ENCODE measurements around the gene NDUFC1. TPM values are rescaled to one million over a fixed set of nuclear protein-coding genes. Genes with fewer than 3 reads are reported as not detected.

Gene NDUFC1
- total and polyA plus RNA-seq, 2 experiments from 2014 or later, result 31.8 to 367 TPM

GRCh38 chr4:139247700-139248238 is 54.5 kb downstream of the NDUFC1 start (continued):
- TF ChIP-seq EZH2phosphoT487 (IDR thresholded peaks at IDR 0.05; ENCODE audit: unreplicated experiment) (no peak), STAT1 (IDR thresholded peaks at IDR 0.05; ENCODE audit: unreplicated experiment) (no peak), ZNF331 (CRISPR knock-in tag; IDR thresholded peaks at IDR 0.05; ENCODE audit: low read depth) (no peak)
- TF ChIP-seq, protein P1, sequence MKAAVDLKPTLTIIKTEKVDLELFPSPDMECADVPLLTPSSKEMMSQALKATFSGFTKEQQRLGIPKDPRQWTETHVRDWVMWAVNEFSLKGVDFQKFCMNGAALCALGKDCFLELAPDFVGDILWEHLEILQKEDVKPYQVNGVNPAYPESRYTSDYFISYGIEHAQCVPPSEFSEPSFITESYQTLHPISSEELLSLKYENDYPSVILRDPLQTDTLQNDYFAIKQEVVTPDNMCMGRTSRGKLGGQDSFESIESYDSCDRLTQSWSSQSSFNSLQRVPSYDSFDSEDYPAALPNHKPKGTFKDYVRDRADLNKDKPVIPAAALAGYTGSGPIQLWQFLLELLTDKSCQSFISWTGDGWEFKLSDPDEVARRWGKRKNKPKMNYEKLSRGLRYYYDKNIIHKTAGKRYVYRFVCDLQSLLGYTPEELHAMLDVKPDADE (IDR thresholded peaks at IDR 0.05), result no peak

GRCh38 chr4:139247241-139247640 is 55.0 kb downstream of the NDUFC1 start:
- Histone ChIP-seq H3K4me2 (no peak overlapping the region), H3K27ac (ENCODE audit: low read depth) (no peak overlapping the region), H3F3A (replicated peaks; ENCODE audit: low read depth) (no peaks in the 10 kb centered on the region), H4K20me1 (replicated peaks; ENCODE audit: insufficient read depth) (no peaks in the 10 kb centered on the region), H3K27me3 (ENCODE audit: insufficient read depth) (no peaks in the 10 kb centered on the region), H3K4me3 (no peak overlapping the region), H2AFZ (no peak overlapping the region), H3K4me1 (ENCODE audit: insufficient read depth) (peaks cover 10% of the 10 kb centered on the region), H3K9me2 (ENCODE audit: insufficient read depth) (no peaks in the 10 kb centered on the region), H3K79me2 (replicated peaks; ENCODE audit: insufficient read depth) (no peaks in the 10 kb centered on the region), H3K36me3 (ENCODE audit: insufficient read depth) (no peaks in the 10 kb centered on the region)
- TF ChIP-seq CTCF (conservative IDR thresholded peaks at IDR 0.05; ENCODE audit: low read depth in 2 of 2) (no peak), JUNB (IDR thresholded peaks at IDR 0.05; ENCODE audit: unreplicated experiment) (no peak), POLR2AphosphoS5 (IDR thresholded peaks at IDR 0.05; ENCODE audit: low read depth) (no peak)
- TF ChIP-seq, protein P2, sequence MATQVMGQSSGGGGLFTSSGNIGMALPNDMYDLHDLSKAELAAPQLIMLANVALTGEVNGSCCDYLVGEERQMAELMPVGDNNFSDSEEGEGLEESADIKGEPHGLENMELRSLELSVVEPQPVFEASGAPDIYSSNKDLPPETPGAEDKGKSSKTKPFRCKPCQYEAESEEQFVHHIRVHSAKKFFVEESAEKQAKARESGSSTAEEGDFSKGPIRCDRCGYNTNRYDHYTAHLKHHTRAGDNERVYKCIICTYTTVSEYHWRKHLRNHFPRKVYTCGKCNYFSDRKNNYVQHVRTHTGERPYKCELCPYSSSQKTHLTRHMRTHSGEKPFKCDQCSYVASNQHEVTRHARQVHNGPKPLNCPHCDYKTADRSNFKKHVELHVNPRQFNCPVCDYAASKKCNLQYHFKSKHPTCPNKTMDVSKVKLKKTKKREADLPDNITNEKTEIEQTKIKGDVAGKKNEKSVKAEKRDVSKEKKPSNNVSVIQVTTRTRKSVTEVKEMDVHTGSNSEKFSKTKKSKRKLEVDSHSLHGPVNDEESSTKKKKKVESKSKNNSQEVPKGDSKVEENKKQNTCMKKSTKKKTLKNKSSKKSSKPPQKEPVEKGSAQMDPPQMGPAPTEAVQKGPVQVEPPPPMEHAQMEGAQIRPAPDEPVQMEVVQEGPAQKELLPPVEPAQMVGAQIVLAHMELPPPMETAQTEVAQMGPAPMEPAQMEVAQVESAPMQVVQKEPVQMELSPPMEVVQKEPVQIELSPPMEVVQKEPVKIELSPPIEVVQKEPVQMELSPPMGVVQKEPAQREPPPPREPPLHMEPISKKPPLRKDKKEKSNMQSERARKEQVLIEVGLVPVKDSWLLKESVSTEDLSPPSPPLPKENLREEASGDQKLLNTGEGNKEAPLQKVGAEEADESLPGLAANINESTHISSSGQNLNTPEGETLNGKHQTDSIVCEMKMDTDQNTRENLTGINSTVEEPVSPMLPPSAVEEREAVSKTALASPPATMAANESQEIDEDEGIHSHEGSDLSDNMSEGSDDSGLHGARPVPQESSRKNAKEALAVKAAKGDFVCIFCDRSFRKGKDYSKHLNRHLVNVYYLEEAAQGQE (IDR thresholded peaks at IDR 0.05; ENCODE audit: unreplicated experiment), result no peak
- H3K9me3 Mint-ChIP-seq, result no peaks in the 10 kb centered on the region
- peaks cover 1% of the 10 kb centered on the region for H3K27me3 Mint-ChIP-seq (ENCODE audit: insufficient read depth, low read depth, poor library complexity)
- H3K4me1 Mint-ChIP-seq, result peaks cover 6% of the 10 kb centered on the region
- no peaks in the 10 kb centered on the region for H3K36me3 Mint-ChIP-seq (ENCODE audit: low read depth)
- ATAC-seq (no peak), DNase-seq (ENCODE audit: low spot score) (no peak)
- no peak overlapping the region for H3K27ac Mint-ChIP-seq
- no peak overlapping the region for H3K4me3 Mint-ChIP-seq
